Measurements from ENCODE around the gene ISM2. TPM values are rescaled to one million over a fixed set of nuclear protein-coding genes. Genes with fewer than 3 reads are reported as not detected.

The ISM2 gene
- total RNA-seq, 1 experiment from 2014 or later, result 2.6 TPM

- no TSS peak for BruUV-seq (replicated peaks)
- no peaks in the 10 kb centered on the region for H3K36me3 ChIP-seq (ENCODE audit: control insufficient read depth, insufficient read depth, low read length)
- no peaks in the 10 kb centered on the region for H3K27me3 ChIP-seq (ENCODE audit: control insufficient read depth, insufficient read depth, low read length)
- in situ Hi-C loops (cut with HindIII; ENCODE audit: low pct_unique_long_range_greater_than_20kb, low sequenced_read_pairs), result no loop called here
- intact Hi-C loops (cut with micrococcal nuclease; ENCODE audit: unreplicated experiment), result no loop called here
- ChIA-PET POLR2A (no interaction called here), CTCF (no interaction called here)
- H3K4me3 ChIP-seq (ENCODE audit: low read depth in 2 of 2, low read length in 2 of 2), result no peak overlapping the region
- TF ChIP-seq, protein P1, sequence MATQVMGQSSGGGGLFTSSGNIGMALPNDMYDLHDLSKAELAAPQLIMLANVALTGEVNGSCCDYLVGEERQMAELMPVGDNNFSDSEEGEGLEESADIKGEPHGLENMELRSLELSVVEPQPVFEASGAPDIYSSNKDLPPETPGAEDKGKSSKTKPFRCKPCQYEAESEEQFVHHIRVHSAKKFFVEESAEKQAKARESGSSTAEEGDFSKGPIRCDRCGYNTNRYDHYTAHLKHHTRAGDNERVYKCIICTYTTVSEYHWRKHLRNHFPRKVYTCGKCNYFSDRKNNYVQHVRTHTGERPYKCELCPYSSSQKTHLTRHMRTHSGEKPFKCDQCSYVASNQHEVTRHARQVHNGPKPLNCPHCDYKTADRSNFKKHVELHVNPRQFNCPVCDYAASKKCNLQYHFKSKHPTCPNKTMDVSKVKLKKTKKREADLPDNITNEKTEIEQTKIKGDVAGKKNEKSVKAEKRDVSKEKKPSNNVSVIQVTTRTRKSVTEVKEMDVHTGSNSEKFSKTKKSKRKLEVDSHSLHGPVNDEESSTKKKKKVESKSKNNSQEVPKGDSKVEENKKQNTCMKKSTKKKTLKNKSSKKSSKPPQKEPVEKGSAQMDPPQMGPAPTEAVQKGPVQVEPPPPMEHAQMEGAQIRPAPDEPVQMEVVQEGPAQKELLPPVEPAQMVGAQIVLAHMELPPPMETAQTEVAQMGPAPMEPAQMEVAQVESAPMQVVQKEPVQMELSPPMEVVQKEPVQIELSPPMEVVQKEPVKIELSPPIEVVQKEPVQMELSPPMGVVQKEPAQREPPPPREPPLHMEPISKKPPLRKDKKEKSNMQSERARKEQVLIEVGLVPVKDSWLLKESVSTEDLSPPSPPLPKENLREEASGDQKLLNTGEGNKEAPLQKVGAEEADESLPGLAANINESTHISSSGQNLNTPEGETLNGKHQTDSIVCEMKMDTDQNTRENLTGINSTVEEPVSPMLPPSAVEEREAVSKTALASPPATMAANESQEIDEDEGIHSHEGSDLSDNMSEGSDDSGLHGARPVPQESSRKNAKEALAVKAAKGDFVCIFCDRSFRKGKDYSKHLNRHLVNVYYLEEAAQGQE (IDR thresholded peaks at IDR 0.05; ENCODE audit: insufficient read depth in 1 of 2, low read depth in 2 of 2, low read length in 1 of 2), result no peak
- TF ChIP-seq, protein P2, sequence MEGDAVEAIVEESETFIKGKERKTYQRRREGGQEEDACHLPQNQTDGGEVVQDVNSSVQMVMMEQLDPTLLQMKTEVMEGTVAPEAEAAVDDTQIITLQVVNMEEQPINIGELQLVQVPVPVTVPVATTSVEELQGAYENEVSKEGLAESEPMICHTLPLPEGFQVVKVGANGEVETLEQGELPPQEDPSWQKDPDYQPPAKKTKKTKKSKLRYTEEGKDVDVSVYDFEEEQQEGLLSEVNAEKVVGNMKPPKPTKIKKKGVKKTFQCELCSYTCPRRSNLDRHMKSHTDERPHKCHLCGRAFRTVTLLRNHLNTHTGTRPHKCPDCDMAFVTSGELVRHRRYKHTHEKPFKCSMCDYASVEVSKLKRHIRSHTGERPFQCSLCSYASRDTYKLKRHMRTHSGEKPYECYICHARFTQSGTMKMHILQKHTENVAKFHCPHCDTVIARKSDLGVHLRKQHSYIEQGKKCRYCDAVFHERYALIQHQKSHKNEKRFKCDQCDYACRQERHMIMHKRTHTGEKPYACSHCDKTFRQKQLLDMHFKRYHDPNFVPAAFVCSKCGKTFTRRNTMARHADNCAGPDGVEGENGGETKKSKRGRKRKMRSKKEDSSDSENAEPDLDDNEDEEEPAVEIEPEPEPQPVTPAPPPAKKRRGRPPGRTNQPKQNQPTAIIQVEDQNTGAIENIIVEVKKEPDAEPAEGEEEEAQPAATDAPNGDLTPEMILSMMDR (IDR thresholded peaks at IDR 0.05), result no peak
- TF ChIP-seq TCF7L2 (IDR thresholded peaks at IDR 0.05; ENCODE audit: low read depth, low read length) (no peak), SIN3A (IDR thresholded peaks at IDR 0.05; ENCODE audit: borderline replicate concordance, insufficient read depth, low read depth, low read length) (no peak), POLR2AphosphoS5 (IDR thresholded peaks at IDR 0.05; ENCODE audit: low read depth, low read length) (no peak)
- no peak overlapping the region for H3K27ac ChIP-seq (ENCODE audit: low read length)
- DNase-seq (ENCODE audit: low read depth, low spot score) (no peak), ATAC-seq (no peak)
- no peaks in the 10 kb centered on the region for H3K4me1 ChIP-seq (ENCODE audit: control insufficient read depth, insufficient read depth, low read length)
- no peaks in the 10 kb centered on the region for H3K9me3 ChIP-seq (ENCODE audit: control insufficient read depth, insufficient read depth, low read depth, low read length)
These were observed 13.4 kb downstream of the ISM2 start for GRCh38 chr14:77485256-77485655.

DNA sequence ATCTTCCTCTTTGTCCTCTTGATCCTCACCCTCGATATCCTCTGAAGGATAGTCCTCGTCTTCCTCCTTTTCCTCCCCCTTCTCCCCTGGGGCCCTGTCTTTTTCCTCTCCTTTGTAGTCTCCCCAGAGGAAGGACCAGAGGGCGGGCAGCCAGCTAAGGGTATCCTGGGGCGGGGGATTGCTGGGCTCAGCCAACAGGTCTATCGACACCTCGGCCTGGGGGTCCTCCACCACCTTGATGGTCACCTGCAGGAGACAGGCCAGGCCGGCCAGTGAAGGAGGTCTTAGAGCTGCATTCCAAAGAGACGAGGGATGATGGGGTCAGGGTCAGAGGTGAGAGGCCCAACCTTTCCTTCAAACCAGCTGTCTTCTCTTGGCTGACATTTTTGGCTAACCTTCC is 16.2 kb downstream of the ISM2 start:
- POLR2A ChIA-PET, result no interaction called here
- no peak overlapping the region for H3K27ac ChIP-seq (ENCODE audit: low read length)
- ATAC-seq (no peak), DNase-seq (ENCODE audit: low read depth, low spot score) (no peak)
- intact Hi-C loops (cut with micrococcal nuclease; ENCODE audit: unreplicated experiment) (no loop called here), in situ Hi-C loops (cut with HindIII; ENCODE audit: low pct_unique_long_range_greater_than_20kb, low sequenced_read_pairs) (no loop called here)
- H3K4me1 ChIP-seq (ENCODE audit: control insufficient read depth, insufficient read depth, low read length), result no peaks in the 10 kb centered on the region
- H3K36me3 ChIP-seq (ENCODE audit: control insufficient read depth, insufficient read depth, low read length), result no peaks in the 10 kb centered on the region
- H3K4me3 ChIP-seq (ENCODE audit: low read depth in 2 of 2, low read length in 2 of 2), result no peak overlapping the region
- no peaks in the 10 kb centered on the region for H3K27me3 ChIP-seq (ENCODE audit: control insufficient read depth, insufficient read depth, low read length)
- BruUV-seq (replicated peaks), result no TSS peak
- CTCF ChIA-PET, result no interaction called here
- H3K9me3 ChIP-seq (ENCODE audit: control insufficient read depth, insufficient read depth, low read depth, low read length), result no peaks in the 10 kb centered on the region
- TF ChIP-seq, protein P2 (IDR thresholded peaks at IDR 0.05), result no peak
- TF ChIP-seq, protein P1 (IDR thresholded peaks at IDR 0.05; ENCODE audit: insufficient read depth in 1 of 2, low read depth in 2 of 2, low read length in 1 of 2), result no peak
- no peak for TF ChIP-seq TCF7L2 (IDR thresholded peaks at IDR 0.05; ENCODE audit: low read depth, low read length)
